ENCODE results near the gene CYFIP2.

CYFIP2 gene

DNA sequence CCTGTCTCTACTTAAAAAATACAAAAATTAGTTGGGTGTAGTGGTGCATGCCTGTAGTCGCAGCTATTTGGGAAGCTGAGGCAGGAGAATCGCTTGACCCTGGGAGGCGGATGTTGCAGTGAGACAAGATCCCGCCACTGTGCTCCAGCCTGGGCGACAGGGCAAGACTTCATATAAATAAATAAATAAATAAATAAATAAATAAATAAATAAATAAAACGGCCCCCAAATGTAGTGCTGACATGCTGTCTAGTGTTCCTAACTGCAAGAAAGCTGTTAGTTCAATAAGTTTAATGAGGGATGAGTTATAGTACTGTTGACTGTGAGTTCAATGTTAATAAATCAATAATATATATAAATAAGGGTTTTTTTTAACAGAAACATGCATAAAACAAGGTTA is 7.5 kb upstream of the CYFIP2 start (continued):
- TF ChIP-seq ZBTB48 (tag by site-specific recombination; IDR thresholded peaks at IDR 0.05) (no peak), ZNF324 (tag by site-specific recombination; IDR thresholded peaks at IDR 0.05) (no peak), REST (tag by site-specific recombination; IDR thresholded peaks at IDR 0.05) (peak; percentile 64; the same call in 1 of the 2 replicates), ZNF24 (tag by site-specific recombination; IDR thresholded peaks at IDR 0.05) (no peak), ZNF394 (tag by site-specific recombination; IDR thresholded peaks at IDR 0.05; ENCODE audit: borderline replicate concordance) (peak; percentile 89), SCRT1 (tag by site-specific recombination; IDR thresholded peaks at IDR 0.05; ENCODE audit: borderline replicate concordance) (no peak), ZNF302 (tag by site-specific recombination; IDR thresholded peaks at IDR 0.05; ENCODE audit: low read depth) (no peak), ZNF37A (tag by site-specific recombination; IDR thresholded peaks at IDR 0.05) (no peak), ZNF146 (tag by site-specific recombination; IDR thresholded peaks at IDR 0.05) (no peak), ZNF274 (IDR thresholded peaks at IDR 0.05; ENCODE audit: low read length) (no peak), ZNF274 (tag by site-specific recombination; IDR thresholded peaks at IDR 0.05; ENCODE audit: borderline replicate concordance) (no peak), PRDM1 (tag by site-specific recombination; IDR thresholded peaks at IDR 0.05) (no peak), ZNF266 (tag by site-specific recombination; IDR thresholded peaks at IDR 0.05; ENCODE audit: low read depth) (peak; percentile 67)
- TF ChIP-seq, protein P1, sequence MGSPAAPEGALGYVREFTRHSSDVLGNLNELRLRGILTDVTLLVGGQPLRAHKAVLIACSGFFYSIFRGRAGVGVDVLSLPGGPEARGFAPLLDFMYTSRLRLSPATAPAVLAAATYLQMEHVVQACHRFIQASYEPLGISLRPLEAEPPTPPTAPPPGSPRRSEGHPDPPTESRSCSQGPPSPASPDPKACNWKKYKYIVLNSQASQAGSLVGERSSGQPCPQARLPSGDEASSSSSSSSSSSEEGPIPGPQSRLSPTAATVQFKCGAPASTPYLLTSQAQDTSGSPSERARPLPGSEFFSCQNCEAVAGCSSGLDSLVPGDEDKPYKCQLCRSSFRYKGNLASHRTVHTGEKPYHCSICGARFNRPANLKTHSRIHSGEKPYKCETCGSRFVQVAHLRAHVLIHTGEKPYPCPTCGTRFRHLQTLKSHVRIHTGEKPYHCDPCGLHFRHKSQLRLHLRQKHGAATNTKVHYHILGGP (tag by site-specific recombination; IDR thresholded peaks at IDR 0.05) = no peak
- TF ChIP-seq, protein P2, sequence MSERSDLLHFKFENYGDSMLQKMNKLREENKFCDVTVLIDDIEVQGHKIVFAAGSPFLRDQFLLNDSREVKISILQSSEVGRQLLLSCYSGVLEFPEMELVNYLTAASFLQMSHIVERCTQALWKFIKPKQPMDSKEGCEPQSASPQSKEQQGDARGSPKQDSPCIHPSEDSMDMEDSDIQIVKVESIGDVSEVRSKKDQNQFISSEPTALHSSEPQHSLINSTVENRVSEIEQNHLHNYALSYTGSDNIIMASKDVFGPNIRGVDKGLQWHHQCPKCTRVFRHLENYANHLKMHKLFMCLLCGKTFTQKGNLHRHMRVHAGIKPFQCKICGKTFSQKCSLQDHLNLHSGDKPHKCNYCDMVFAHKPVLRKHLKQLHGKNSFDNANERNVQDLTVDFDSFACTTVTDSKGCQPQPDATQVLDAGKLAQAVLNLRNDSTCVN (tag by site-specific recombination; optimal IDR thresholded peaks at IDR 0.05) = no peak
- TF ChIP-seq, protein P3, sequence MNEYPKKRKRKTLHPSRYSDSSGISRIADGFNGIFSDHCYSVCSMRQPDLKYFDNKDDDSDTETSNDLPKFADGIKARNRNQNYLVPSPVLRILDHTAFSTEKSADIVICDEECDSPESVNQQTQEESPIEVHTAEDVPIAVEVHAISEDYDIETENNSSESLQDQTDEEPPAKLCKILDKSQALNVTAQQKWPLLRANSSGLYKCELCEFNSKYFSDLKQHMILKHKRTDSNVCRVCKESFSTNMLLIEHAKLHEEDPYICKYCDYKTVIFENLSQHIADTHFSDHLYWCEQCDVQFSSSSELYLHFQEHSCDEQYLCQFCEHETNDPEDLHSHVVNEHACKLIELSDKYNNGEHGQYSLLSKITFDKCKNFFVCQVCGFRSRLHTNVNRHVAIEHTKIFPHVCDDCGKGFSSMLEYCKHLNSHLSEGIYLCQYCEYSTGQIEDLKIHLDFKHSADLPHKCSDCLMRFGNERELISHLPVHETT (tag by site-specific recombination; IDR thresholded peaks at IDR 0.05) = no peak

GRCh38 chr5:157259699-157260098 is 6.2 kb upstream of the CYFIP2 start:
- Histone ChIP-seq H3K27ac (ENCODE audit: extremely low read depth, low read depth, low read length) (no peak overlapping the region), H3K9me3 (ENCODE audit: control insufficient read depth, insufficient read depth, low read depth, low read length) (no peaks in the 10 kb centered on the region), H3K4me1 (ENCODE audit: control insufficient read depth, insufficient read depth, low read length) (no peaks in the 10 kb centered on the region), H3K36me3 (ENCODE audit: control insufficient read depth in 2 of 2, insufficient read depth in 1 of 2, low read length in 2 of 2) (no peaks in the 10 kb centered on the region), H3K4me3 (ENCODE audit: low read depth, low read length) (no peak overlapping the region)
- ChIA-PET CTCF (interaction anchor here (0.6 to 2.0 kb wide), 2 partner anchors 63 to 69 kb away, joined by 3 to 8 read pairs; no protein-coding TSS in a partner anchor), POLR2A (no interaction called here)
- no peak for TF ChIP-seq ZNF248 (tag by site-specific recombination; IDR thresholded peaks at IDR 0.05)
- TF ChIP-seq, protein P4, sequence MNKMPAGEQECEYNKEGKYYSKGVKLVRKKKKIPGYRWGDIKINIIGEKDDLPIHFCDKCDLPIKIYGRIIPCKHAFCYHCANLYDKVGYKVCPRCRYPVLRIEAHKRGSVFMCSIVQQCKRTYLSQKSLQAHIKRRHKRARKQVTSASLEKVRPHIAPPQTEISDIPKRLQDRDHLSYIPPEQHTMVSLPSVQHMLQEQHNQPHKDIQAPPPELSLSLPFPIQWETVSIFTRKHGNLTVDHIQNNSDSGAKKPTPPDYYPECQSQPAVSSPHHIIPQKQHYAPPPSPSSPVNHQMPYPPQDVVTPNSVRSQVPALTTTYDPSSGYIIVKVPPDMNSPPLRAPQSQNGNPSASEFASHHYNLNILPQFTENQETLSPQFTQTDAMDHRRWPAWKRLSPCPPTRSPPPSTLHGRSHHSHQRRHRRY (tag by site-specific recombination; IDR thresholded peaks at IDR 0.05) = no peak
